GM12892 (cell line): ENCODE data around the gene EMC8. TPM values are rescaled to one million over a fixed set of nuclear protein-coding genes. Genes with fewer than 3 reads are reported as not detected.

Source experiments
- DNase-seq: peaks from one replicate; pipeline ENCODE4 v3.0.0; 2011; ENCODE audit not compliant: insufficient read length
- FAIRE-seq: peaks from 2 replicates; lab custom pipeline; 2011; peaks lifted over from hg19 to GRCh38; lab: Jason Lieb, UNC
- POLR2A ChIP-seq: IDR thresholded peaks from 2 replicates; pipeline ENCODE4 v1.6.1; 2011; ENCODE audit warnings: low read depth, low read length, control low read depth
- POLR2AphosphoS5 ChIP-seq: IDR thresholded peaks from 2 replicates; pipeline ENCODE4 v1.6.1; 2011; ENCODE audit warnings: low read depth, low read length, control low read depth
- TAF1 ChIP-seq: IDR thresholded peaks from 2 replicates; pipeline ENCODE4 v1.6.1; 2011; ENCODE audit warnings: low read depth, mild to moderate bottlenecking, control low read depth, low read length, borderline replicate concordance
- polyA plus RNA-seq: library from polyadenylated mRNA; unstranded; fragments of >200 nt; gene quantifications from one replicate; pipeline ENCODE4 v1.2.1, GENCODE V29; 2012; ENCODE audit warnings: missing spikeins, inconsistent platforms; ENCODE audit not compliant: missing spikeins

EMC8 gene
- polyA plus RNA-seq, result 14.5 TPM

DNA sequence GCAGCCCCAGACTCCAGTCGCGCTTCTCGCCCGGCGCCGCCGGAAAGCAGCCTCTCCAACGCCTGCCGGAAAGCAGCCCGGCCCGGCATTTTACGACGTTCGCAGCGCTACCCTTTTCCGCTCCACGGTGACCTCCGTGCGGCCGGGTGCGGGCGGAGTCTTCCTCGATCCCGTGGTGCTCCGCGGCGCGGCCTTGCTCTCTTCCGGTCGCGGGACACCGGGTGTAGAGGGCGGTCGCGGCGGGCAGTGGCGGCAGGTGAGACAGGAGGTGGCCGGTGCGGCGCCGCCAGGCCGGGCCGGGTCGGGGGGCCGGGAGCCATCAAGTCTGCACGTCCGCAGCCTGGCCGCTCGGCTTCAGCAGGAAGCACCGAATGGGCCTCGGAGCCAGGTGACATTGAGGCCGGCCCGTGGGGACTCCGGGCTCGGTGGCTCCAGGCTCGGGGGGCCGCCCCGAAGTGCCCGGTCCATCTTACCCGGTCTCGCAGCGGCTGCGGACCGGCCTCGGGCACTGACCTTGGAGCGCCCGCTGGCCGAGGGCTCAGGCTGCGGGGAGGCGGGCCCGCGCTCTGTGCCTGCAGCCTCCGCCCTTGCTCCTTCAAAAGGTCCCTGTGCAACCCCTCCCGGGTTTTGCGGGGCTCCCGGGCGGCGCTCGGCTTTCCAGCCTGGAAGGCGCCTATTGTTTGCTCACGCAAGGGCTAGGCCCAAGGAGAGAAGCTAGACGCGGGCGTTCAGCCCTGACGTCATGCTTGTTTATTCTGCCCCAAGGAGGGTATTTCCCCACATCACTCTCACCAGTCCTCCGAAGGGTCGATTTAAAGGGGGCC is at the start of gene EMC8, which contains the start of gene COX4I1:
TSS of gene EMC8 (minus strand) at position 48 of the 824 bp plus-strand sequence. CDS start 249 bp downstream, outside the sequence.
TSS of gene COX4I1 (plus strand) at position 199 of the 824 bp plus-strand sequence. CDS start 1,511 bp downstream, outside the sequence.
- DNase-seq, result peak; percentile 93
- peak; percentile 95 for TF ChIP-seq POLR2A
- TF ChIP-seq TAF1, result no peak; the same call in 1 of the 2 replicates
- peak; percentile 80 for TF ChIP-seq POLR2AphosphoS5
- peak; percentile 94 for FAIRE-seq

DNA sequence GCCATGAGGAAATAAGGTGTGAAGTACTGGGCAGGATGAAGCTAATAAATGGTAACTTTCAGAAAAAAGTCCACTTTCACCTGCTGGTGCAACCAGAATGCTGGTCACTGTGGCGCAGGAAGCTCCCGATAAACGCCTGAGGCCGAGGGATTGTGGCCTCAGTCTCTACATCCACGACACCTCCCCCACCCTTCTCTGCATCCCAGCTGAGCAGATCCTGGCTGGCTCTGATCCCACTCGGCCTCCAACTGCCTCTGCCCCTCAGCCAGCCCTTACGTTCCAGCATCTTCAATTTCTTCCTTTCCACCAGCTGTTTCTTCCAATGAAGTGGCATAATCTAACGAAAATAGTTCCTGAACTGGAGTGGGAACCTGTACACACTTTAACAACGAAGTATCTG is 49.6 kb upstream of the EMC8 start:
- FAIRE-seq (no peak), DNase-seq (no peak)
- TF ChIP-seq POLR2AphosphoS5 (no peak), POLR2A (no peak), TAF1 (no peak)

DNA sequence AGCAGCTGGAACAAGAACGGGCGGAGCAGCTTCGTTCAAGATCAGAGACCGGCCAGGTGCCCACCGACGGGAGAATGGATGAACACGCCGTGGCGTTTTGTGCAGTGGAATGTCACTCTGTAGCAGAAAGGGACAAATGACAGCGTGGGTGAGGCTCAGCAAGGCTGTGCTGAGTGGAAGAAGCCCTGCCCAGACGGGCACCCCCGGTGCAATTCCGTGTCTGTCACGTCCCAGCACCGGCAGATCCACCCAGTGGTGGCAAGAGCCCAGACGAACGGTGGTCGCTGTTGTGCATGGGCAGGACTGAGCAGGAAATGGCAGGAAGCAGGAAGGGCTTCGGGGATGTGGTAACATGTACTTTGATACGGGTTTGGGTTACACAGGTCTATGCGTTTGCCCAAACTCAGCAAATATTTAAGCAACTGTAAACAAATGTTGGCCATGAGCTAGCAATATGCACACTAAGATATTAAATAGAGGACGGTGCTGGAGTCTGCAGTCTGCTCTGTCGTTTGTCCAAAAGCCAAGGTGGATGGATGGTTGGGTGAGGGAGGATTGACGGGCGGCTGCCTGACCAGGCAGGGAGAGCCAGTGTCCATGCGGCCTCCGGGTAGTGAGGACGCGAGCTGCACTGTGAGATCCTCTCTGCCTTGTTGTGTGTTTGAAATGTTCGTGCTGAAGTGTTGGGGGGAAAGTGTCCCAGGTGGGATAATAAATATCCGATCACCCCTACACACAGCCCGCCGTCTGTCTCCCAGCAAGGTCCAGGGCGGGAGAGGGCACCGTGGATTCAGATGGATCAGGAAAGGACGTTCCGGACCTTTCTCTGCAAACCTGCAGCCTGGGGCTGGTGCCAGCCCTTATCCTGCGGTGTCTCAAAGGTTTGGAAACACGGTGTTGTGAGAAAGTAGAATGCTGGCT is 48.6 kb upstream of the EMC8 start:
- DNase-seq (no peak), FAIRE-seq (no peak)
- TF ChIP-seq POLR2AphosphoS5 (no peak), POLR2A (no peak), TAF1 (no peak)

DNA sequence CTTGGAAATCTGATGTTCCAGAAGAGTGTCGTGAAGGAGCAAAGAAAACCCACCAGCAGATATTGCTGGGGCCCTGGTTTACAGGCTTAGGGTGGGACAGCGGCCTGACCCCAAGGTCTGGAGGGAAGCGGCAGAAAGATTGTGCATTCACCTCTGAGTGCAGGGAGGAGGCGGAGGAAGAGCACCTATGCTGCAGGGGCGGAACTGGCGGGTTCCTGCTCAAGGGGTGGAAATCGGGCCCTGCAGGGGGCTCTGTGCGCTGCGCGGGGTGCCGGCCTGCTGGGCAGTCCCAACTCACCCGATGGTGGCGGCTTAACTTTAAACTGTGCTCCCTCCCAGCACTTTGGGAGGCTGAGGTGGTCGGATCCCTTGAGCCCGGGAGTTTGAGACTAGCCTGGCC is 47.7 kb upstream of the EMC8 start:
- TF ChIP-seq TAF1 (no peak), POLR2A (no peak), POLR2AphosphoS5 (no peak)
- FAIRE-seq (no peak), DNase-seq (no peak)

DNA sequence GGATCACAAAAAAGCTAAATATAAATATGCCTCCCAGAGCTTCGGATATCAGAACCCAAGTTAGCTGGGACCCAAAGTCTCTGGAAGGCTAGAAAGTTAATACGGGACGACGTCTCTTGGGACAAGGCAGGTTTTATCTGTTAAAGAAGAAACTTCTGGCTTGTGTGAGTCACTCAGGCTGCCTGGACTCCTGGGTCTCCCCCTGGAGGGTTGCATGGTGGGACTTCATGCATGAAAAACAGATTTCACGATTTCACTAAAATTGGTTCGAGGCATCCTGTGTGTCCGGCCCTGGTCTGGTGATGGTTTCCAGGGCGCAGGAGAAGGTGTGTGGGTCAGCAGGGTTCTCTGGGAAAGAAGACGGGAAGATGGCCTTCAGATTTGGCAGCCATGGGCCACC is 47.1 kb upstream of the EMC8 start:
- DNase-seq (no peak), FAIRE-seq (no peak)
- TF ChIP-seq TAF1, result no peak
- TF ChIP-seq POLR2AphosphoS5, result no peak
- no peak for TF ChIP-seq POLR2A

DNA sequence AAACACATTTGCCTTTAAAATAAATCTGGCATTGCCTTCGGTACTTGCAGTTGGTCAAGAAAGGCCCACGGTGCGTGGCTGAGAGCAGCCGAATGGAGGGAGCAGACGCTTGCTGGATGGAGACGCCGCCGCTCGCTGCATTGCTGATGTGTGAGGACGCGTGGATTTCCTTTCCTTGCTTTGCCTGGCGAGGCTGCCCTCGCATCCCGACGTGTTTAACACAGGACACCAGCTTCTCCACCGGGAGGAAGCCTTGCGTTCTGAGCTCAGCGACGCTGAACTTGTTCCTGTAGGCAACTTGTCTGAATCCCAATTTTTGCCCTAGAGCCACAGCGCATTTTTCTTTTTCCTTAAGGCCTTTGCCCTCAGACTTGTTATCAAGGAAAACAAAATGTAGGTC is 45.9 kb upstream of the EMC8 start:
- DNase-seq (no peak), FAIRE-seq (no peak)
- TF ChIP-seq TAF1 (no peak), POLR2A (no peak), POLR2AphosphoS5 (no peak)

DNA sequence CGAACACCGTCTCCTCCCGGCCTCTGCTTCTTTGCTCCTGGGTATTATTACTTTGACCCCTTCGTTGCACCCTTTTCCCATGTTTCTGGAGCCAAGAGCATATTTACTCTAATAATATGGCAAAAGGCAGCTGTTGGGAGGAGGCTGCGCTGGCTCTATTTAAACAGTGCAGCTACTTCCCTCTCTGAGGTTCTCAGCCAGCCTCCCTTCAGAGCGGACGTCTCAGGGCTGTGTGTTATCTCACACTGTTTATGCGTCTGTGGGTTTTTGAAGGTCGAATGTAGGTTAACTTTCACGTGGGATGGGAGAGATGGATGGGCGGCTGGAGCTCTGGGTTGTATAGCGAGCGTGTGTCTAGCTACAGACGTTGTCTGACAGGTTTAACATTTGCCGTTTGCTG is 45.4 kb upstream of the EMC8 start:
- FAIRE-seq (no peak), DNase-seq (no peak)
- TF ChIP-seq TAF1, result no peak
- TF ChIP-seq POLR2A, result no peak
- TF ChIP-seq POLR2AphosphoS5, result no peak

DNA sequence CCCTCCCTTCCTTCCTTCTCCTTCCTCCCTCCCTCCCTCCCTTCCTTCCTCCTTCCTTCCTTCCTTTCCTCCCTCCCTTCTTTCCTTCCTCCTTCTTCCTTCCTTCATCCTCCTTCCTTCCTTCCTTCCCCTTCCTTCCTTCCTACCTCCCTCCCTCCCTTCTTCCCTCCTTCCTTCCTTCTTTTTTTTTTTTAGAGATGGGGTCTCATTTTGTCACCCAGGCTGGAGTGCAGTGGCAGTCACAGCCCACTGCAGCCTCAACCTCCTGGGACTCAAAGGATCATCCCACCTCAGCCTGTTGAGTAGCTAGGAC is 44.8 kb upstream of the EMC8 start:
- FAIRE-seq (no peak), DNase-seq (no peak)
- TF ChIP-seq POLR2A (no peak), TAF1 (no peak), POLR2AphosphoS5 (no peak)

DNA sequence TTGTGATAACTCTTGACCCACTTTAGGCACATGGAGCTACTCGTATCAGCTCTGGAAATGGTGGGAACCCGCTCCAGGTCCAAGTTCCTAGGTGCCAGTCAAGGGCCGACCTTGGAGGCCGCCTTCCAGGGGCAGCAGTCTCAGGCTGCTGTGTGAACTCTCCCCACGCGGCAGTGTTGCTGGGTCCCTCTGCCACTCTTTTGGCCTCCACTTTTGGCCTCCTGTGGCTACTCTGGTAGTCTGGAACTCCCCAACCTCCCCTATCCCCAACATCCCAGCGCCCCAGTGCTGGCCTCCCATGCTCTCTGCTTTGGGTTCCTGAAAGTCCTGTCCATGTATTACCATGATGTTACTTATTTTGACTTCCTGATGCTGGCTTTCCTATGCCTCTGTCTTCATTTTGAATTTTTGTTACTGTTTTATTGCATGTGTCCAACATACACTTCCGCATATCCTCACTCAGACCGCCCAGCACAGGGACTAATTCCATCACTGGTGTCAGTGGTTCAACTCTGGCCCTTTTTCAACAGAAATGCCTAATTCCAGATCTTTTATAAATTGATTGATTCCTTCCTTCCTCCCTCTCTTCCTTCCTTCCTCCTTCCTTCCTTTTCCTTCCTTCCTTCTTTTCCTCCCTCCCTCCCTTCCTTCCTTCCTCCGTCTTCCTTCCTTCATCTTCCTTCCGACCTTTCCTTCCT is 44.3 kb upstream of the EMC8 start:
- DNase-seq (no peak), FAIRE-seq (no peak)
- TF ChIP-seq POLR2AphosphoS5 (no peak), TAF1 (no peak), POLR2A (no peak)

DNA sequence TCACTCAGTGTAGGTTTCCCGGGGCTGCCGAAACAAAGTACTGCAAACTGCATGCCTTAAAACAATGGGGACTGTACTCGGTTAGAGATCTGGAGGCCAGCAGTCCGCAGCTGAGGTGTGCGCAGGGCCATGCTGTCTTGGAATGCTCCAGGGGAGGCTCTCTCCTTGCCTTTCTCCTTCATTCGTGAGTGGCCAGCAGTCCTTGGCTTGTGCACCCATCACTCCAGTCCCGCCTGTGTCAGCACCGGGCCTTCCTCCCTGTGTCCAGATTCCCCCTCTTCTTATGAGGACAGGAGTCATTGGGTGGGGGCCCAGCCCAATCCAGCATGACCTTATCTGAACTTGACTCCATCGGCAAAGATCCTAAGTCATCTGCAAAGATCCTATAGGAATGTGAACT is 43.5 kb upstream of the EMC8 start:
- FAIRE-seq (no peak), DNase-seq (no peak)
- TF ChIP-seq POLR2A, result no peak
- no peak for TF ChIP-seq POLR2AphosphoS5
- no peak for TF ChIP-seq TAF1

DNA sequence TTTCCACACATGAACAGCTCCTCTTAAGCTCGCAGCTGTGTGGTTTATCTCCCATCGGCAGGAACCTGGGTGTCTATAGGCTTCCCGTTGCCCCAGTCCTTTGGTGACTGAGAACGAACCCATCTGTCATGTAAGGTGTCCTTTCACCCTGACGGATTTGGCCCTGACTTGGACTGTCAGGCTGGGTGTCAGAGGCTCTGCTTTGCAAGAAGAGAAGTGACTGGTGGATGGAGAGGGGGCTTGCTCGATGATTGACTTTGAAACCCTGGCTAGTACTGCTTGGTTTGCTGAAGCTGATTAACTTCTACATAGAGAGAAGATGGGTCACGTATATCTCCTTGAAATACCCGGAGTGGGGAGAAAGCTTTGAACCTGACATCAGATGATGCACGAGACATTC is 43.1 kb upstream of the EMC8 start:
- no peak for DNase-seq
- FAIRE-seq, result no peak
- TF ChIP-seq POLR2A (no peak), POLR2AphosphoS5 (no peak), TAF1 (no peak)

DNA sequence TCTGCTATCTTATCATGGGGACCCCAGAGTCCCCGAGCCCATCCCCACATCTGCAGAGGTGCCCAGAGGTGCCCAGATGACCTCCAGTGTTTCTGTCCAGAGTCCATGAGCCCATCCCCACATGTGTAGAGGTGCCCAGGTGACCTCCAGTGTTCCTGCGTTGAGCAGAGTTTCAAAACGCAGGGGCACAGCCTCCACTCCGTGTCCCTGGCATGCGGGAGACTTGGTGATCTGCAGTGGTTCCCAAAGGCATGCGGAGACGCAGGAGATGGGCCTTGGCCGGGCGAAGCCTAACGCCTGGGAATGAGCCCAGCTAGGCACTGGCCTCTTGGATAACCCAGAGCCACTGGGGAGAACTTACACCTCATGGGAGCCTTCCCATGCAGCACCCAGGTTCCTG is 41.5 kb upstream of the EMC8 start:
- DNase-seq (no peak), FAIRE-seq (no peak)
- TF ChIP-seq TAF1, result no peak
- TF ChIP-seq POLR2A, result no peak
- TF ChIP-seq POLR2AphosphoS5, result no peak
